HEK293 (cell line): ENCODE measurements around the gene NAT8L.
A peak's percentile ranks its signal among the peaks of the same experiment; 100 is the strongest.

Experiments
- BCL11B ChIP-seq: fragments of 450-650 bp; formaldehyde crosslinking; IDR thresholded peaks from 2 replicates; pipeline ENCODE4 v1.5.1; 2016; ENCODE audit warnings: low read depth, missing biosample characterization, missing genetic modification characterization
- EGR2 ChIP-seq: fragments of 450-650 bp; formaldehyde crosslinking; IDR thresholded peaks from 2 replicates; pipeline ENCODE4 v1.5.1; 2016; ENCODE audit warnings: low read depth, missing biosample characterization, missing genetic modification characterization
- KLF1 ChIP-seq: fragments of 450-650 bp; formaldehyde crosslinking; IDR thresholded peaks from 2 replicates; pipeline ENCODE4 v1.5.1; 2016; ENCODE audit warnings: missing biosample characterization, missing genetic modification characterization
- MEIS1 ChIP-seq: sonication (generic); formaldehyde crosslinking; IDR thresholded peaks from 2 replicates; pipeline ENCODE4 v1.8.1; 2022; ENCODE audit warnings: missing genetic modification reagents, mild to moderate bottlenecking, borderline replicate concordance
- MYNN ChIP-seq: fragments of 450-650 bp; formaldehyde crosslinking; IDR thresholded peaks from 2 replicates; pipeline ENCODE4 v1.5.1; 2016; ENCODE audit warnings: missing biosample characterization, missing genetic modification characterization, borderline replicate concordance
- ZBTB17 ChIP-seq: fragments of 450-650 bp; formaldehyde crosslinking; IDR thresholded peaks from 2 replicates; pipeline ENCODE4 v1.5.1; 2016; ENCODE audit warnings: missing biosample characterization, missing genetic modification characterization
- ZEB2 ChIP-seq: fragments of 450-650 bp; formaldehyde crosslinking; IDR thresholded peaks from 2 replicates; pipeline ENCODE4 v1.5.1; 2016; ENCODE audit warnings: missing biosample characterization, missing genetic modification characterization
- ZFP69B ChIP-seq: fragments of 450-650 bp; formaldehyde crosslinking; IDR thresholded peaks from 2 replicates; pipeline ENCODE4 v1.5.1; 2016; ENCODE audit warnings: missing biosample characterization, missing genetic modification characterization
- ZIC2 ChIP-seq: fragments of 450-650 bp; formaldehyde crosslinking; IDR thresholded peaks from 2 replicates; pipeline ENCODE4 v1.5.1; 2016; ENCODE audit warnings: missing biosample characterization, missing genetic modification characterization
- ZNF112 ChIP-seq: fragments of 450-650 bp; formaldehyde crosslinking; IDR thresholded peaks from 2 replicates; pipeline ENCODE4 v1.5.0; 2017; ENCODE audit warnings: missing biosample characterization, missing genetic modification characterization
- ZNF140 ChIP-seq: fragments of 450-650 bp; formaldehyde crosslinking; IDR thresholded peaks from 2 replicates; pipeline ENCODE4 v1.5.1; 2016; ENCODE audit warnings: missing biosample characterization, missing genetic modification characterization
- ZNF169 ChIP-seq: fragments of 450-650 bp; formaldehyde crosslinking; IDR thresholded peaks from 2 replicates; pipeline ENCODE4 v1.5.1; 2016; ENCODE audit warnings: missing biosample characterization, missing genetic modification characterization
- ZNF280C ChIP-seq: fragments of 450-650 bp; formaldehyde crosslinking; IDR thresholded peaks from 2 replicates; pipeline ENCODE4 v1.5.1; 2016; ENCODE audit warnings: missing biosample characterization, missing genetic modification characterization
- ZNF335 ChIP-seq: fragments of 450-650 bp; formaldehyde crosslinking; conservative IDR thresholded peaks from 2 replicates; pipeline ENCODE4 v1.5.1; 2016; ENCODE audit warnings: missing biosample characterization, missing genetic modification characterization
- ZNF341 ChIP-seq: fragments of 450-650 bp; formaldehyde crosslinking; IDR thresholded peaks from 2 replicates; pipeline ENCODE4; 2016; ENCODE audit warnings: low read depth, missing biosample characterization, missing genetic modification characterization
- ZNF473 ChIP-seq: fragments of 450-650 bp; formaldehyde crosslinking; IDR thresholded peaks from 2 replicates; pipeline ENCODE4 v1.5.1; 2017; ENCODE audit warnings: missing biosample characterization, missing genetic modification characterization
- ZNF544 ChIP-seq: fragments of 450-650 bp; formaldehyde crosslinking; IDR thresholded peaks from 2 replicates; pipeline ENCODE4 v1.5.0; 2017; ENCODE audit warnings: missing biosample characterization, missing genetic modification characterization
- ZNF596 ChIP-seq: fragments of 450-650 bp; IDR thresholded peaks from 2 replicates; pipeline ENCODE4 v1.5.0; 2018; ENCODE audit warnings: missing biosample characterization, mild to moderate bottlenecking, missing genetic modification characterization, moderate library complexity
- ZNF660 ChIP-seq: fragments of 450-650 bp; IDR thresholded peaks from 2 replicates; pipeline ENCODE4 v1.5.1; 2018; ENCODE audit warnings: missing biosample characterization, mild to moderate bottlenecking, missing genetic modification characterization
- ZNF692 ChIP-seq: fragments of 450-650 bp; formaldehyde crosslinking; IDR thresholded peaks from 2 replicates; pipeline ENCODE4 v1.5.1; 2016; ENCODE audit warnings: missing biosample characterization, missing genetic modification characterization
- ZNF76 ChIP-seq: fragments of 450-650 bp; formaldehyde crosslinking; IDR thresholded peaks from 2 replicates; pipeline ENCODE4; 2016; ENCODE audit warnings: low read depth, missing biosample characterization, missing genetic modification characterization, borderline replicate concordance
- ZNF768 ChIP-seq: fragments of 450-650 bp; formaldehyde crosslinking; IDR thresholded peaks from 2 replicates; pipeline ENCODE4 v1.5.1; 2018; ENCODE audit warnings: missing biosample characterization, mild to moderate bottlenecking, missing genetic modification characterization
- ZNF791 ChIP-seq: fragments of 450-650 bp; formaldehyde crosslinking; IDR thresholded peaks from 2 replicates; pipeline ENCODE4 v1.5.1; 2016; ENCODE audit warnings: missing biosample characterization, missing genetic modification characterization
- ZSCAN23 ChIP-seq: fragments of 450-650 bp; formaldehyde crosslinking; IDR thresholded peaks from 2 replicates; pipeline ENCODE4 v1.5.1; 2016; ENCODE audit warnings: missing biosample characterization, missing genetic modification characterization
- TF ChIP-seq, protein P1 (sequence below): fragments of 450-650 bp; formaldehyde crosslinking; optimal IDR thresholded peaks from 2 replicates; pipeline ENCODE3; 2016; ENCODE audit warnings: missing biosample characterization, mild to moderate bottlenecking, missing genetic modification characterization
- TF ChIP-seq, protein P2 (sequence below): fragments of 450-650 bp; formaldehyde crosslinking; IDR thresholded peaks from 2 replicates; pipeline ENCODE4 v1.5.1; 2016; ENCODE audit warnings: missing biosample characterization, missing genetic modification characterization, low read depth
- TF ChIP-seq, protein P3 (sequence below): fragments of 450-650 bp; formaldehyde crosslinking; IDR thresholded peaks from 2 replicates; pipeline ENCODE4 v1.5.1; 2016; ENCODE audit warnings: missing biosample characterization, missing genetic modification characterization

Gene NAT8L

GRCh38 chr4:2059726-2060602, 837 bp downstream of the NAT8L start (continued):
- TF ChIP-seq ZNF768: no peak
- 0 out of 2 replicates have a peak, but pooled peaks have one; percentile 13 for TF ChIP-seq EGR2 (tag by site-specific recombination)
- TF ChIP-seq ZNF660 (tag by site-specific recombination): no peak
- TF ChIP-seq ZNF791 (tag by site-specific recombination): no peak
- TF ChIP-seq MEIS1 (CRISPR knock-in tag): no peak
- no peak for TF ChIP-seq ZNF76 (tag by site-specific recombination)
- peak; percentile 21; the same call in 1 of the 2 replicates for TF ChIP-seq KLF1 (tag by site-specific recombination)
- TF ChIP-seq ZEB2 (tag by site-specific recombination): peak; percentile 52; the same call in 1 of the 2 replicates
- TF ChIP-seq ZNF280C: no peak
- TF ChIP-seq BCL11B (tag by site-specific recombination): peak; percentile 61; the same call in 1 of the 2 replicates
- peak; percentile 74 for TF ChIP-seq ZNF341 (tag by site-specific recombination)
- peak; percentile 25; the same call in 1 of the 2 replicates for TF ChIP-seq ZNF596
- no peak for TF ChIP-seq ZNF473 (tag by site-specific recombination)
- TF ChIP-seq ZFP69B: 0 out of 2 replicates have a peak, but pooled peaks have one; percentile 20
- TF ChIP-seq ZIC2 (tag by site-specific recombination): peak; percentile 72
- TF ChIP-seq ZBTB17 (tag by site-specific recombination): no peak
- no peak for TF ChIP-seq ZNF169 (tag by site-specific recombination)
- no peak for TF ChIP-seq ZNF544
- no peak for TF ChIP-seq MYNN (tag by site-specific recombination)
- no peak for TF ChIP-seq ZNF140 (tag by site-specific recombination)
- peak; percentile 36; the same call in 1 of the 2 replicates for TF ChIP-seq ZNF335 (tag by site-specific recombination)
- TF ChIP-seq ZSCAN23 (tag by site-specific recombination): no peak
- TF ChIP-seq, protein P1, sequence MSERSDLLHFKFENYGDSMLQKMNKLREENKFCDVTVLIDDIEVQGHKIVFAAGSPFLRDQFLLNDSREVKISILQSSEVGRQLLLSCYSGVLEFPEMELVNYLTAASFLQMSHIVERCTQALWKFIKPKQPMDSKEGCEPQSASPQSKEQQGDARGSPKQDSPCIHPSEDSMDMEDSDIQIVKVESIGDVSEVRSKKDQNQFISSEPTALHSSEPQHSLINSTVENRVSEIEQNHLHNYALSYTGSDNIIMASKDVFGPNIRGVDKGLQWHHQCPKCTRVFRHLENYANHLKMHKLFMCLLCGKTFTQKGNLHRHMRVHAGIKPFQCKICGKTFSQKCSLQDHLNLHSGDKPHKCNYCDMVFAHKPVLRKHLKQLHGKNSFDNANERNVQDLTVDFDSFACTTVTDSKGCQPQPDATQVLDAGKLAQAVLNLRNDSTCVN (tag by site-specific recombination): peak; percentile 48
- TF ChIP-seq ZNF112 (tag by site-specific recombination): no peak
- TF ChIP-seq ZNF692: peak; percentile 45; the same call in 1 of the 2 replicates
- TF ChIP-seq, protein P2, sequence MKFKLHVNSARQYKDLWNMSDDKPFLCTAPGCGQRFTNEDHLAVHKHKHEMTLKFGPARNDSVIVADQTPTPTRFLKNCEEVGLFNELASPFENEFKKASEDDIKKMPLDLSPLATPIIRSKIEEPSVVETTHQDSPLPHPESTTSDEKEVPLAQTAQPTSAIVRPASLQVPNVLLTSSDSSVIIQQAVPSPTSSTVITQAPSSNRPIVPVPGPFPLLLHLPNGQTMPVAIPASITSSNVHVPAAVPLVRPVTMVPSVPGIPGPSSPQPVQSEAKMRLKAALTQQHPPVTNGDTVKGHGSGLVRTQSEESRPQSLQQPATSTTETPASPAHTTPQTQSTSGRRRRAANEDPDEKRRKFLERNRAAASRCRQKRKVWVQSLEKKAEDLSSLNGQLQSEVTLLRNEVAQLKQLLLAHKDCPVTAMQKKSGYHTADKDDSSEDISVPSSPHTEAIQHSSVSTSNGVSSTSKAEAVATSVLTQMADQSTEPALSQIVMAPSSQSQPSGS (tag by site-specific recombination): no peak
- TF ChIP-seq, protein P3, sequence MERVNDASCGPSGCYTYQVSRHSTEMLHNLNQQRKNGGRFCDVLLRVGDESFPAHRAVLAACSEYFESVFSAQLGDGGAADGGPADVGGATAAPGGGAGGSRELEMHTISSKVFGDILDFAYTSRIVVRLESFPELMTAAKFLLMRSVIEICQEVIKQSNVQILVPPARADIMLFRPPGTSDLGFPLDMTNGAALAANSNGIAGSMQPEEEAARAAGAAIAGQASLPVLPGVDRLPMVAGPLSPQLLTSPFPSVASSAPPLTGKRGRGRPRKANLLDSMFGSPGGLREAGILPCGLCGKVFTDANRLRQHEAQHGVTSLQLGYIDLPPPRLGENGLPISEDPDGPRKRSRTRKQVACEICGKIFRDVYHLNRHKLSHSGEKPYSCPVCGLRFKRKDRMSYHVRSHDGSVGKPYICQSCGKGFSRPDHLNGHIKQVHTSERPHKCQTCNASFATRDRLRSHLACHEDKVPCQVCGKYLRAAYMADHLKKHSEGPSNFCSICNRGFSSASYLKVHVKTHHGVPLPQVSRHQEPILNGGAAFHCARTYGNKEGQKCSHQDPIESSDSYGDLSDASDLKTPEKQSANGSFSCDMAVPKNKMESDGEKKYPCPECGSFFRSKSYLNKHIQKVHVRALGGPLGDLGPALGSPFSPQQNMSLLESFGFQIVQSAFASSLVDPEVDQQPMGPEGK (tag by site-specific recombination): peak; percentile 50; the same call in 1 of the 2 replicates
